Activated CD8-positive, alpha-beta memory T cell treated with anti-CD3 and anti-CD28 coated beads for 36 hours (primary cell): ENCODE data around the gene FCGBP. TPM values are rescaled to one million over a fixed set of nuclear protein-coding genes. Genes with fewer than 3 reads are reported as not detected.

Experiments used
- CTCF ChIA-PET: fragments of 350-600 bp; sonication (Branson Sonifier 250); formaldehyde crosslinking; loops from one replicate; lab custom pipeline; 2021; ENCODE audit warnings: antibody characterized with exemption; lab: Charles Lee
- POLR2A ChIA-PET: fragments of 350-600 bp; sonication (Branson Sonifier 250); formaldehyde crosslinking; loops from one replicate; lab custom pipeline; 2021; ENCODE audit warnings: antibody characterized with exemption; lab: Charles Lee
- total RNA-seq, 2 experiments: library from RNA; stranded (reverse); gene quantifications; one replicate each; pipeline ENCODE4 v1.2.3, GENCODE V29; 2021

Gene FCGBP
- total RNA-seq, 2 experiments from 2014 or later = 1.5 to 2.1 TPM

DNA sequence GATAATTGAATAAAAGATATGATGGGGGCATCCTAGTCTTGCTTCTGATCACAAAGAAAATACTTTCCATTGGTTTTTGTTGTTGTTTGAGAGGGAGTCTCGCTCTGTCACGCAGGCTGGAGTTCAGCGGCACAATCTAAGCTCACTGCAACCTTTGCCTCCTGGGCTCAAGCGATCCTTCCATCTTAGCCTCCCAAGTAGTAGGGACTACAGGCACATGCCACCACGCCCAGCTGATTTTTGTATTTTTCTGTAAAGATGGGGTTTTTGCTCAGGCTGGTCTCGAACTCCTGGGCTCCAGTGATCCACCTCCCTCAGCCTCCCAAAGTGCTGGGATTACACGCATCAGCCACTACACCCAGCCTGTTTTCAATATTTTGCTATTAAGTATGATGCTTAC is 19.5 kb upstream of the FCGBP start:
- ChIA-PET CTCF (interaction anchor here (1.0 kb wide), 1 partner anchor 16 kb away, joined by 3 read pairs; no protein-coding TSS in a partner anchor), POLR2A (interaction anchor here (0.8 kb wide), 1 partner anchor 16 kb away, joined by 4 read pairs; the partner anchor contains the start of gene PSMC4)

DNA sequence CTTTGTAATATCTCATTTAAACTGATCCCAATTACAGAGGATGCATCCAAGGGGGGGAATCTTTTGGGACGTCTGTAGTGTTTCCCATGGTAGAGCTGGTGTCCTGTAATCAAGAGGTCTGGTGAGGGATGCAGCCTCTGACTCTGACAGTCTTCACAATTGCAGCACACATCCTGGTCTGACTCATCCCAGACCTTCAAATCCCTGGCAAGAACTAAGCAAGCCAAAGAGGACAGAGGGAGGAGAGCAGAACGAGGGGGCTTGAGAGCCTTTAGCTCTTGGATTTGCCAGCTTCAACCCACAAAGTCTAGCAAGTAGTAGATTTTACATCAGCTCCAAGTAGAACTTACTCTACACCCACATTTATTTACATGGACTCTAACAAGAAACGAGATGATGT is 17.3 kb upstream of the FCGBP start:
- CTCF ChIA-PET = interaction anchor here (0.5 to 1.3 kb wide), 2 partner anchors 17 to 1338 kb away, joined by 3 to 5 read pairs; no protein-coding TSS in a partner anchor
- POLR2A ChIA-PET = no interaction called here

DNA sequence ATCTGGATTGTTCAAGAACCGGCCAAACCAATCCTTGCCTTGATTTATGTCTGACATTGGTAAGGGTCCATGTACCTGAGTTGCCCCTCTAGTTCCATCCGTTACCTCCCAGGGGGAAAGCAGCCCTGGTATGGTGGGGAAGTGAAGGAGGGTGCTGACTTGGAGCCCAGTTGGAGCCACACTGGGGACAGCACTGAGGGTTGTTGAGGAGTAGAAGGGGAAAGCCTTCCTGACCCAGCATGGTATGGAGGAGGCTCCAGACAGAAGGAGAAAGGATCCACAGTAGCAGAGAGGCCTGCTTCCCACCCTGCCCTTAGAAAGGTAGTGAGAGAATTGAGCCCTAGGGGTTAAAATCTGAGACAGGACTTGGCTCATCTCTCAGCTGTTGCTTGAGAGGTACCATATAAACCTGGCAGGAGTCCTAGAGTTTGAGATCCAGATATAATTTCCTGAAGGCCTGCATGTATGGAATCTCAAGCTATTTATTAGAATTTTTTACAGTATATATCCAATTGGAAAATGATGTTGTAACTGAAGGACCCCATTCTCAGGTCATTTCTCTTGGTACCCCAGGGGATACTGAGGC is 16.7 kb upstream of the FCGBP start:
- ChIA-PET CTCF (interaction anchor here (1.3 kb wide), 1 partner anchor 18 kb away, joined by 5 read pairs; no protein-coding TSS in a partner anchor), POLR2A (no interaction called here)

DNA sequence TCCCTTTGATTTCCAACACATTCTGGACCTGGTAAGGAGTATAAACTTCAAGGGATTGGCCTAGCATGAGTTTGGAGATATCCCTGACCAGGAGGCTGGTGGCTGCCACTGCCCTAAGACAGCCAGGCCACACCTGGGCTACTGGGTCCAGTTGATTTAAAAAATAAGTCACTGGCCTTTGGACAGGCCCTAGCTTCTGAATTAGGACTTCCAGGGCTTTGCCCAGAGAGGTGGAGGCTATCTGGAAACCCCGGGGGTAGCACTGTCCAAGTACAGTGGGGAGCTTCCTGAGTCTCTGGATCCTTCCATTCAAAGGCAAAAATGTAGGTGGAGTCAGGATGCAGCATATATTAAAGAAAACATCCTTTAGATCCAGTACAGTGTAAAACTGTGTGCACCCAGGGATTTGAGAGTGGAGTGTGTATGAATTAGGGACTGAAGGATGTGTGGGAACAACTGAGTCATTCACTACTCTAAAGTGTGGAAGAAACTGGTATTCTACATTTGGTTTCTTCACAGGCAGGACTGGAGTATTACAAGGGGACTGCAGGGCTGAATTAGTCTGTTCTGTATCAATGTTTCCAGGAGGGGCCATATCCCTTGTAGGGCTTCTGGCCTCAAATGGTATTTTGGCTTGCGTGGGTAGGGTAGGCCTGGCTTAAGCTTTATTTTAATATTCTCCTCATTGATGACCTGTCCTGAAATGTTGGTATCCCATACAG is 14.8 kb upstream of the FCGBP start:
- CTCF ChIA-PET = no interaction called here

DNA sequence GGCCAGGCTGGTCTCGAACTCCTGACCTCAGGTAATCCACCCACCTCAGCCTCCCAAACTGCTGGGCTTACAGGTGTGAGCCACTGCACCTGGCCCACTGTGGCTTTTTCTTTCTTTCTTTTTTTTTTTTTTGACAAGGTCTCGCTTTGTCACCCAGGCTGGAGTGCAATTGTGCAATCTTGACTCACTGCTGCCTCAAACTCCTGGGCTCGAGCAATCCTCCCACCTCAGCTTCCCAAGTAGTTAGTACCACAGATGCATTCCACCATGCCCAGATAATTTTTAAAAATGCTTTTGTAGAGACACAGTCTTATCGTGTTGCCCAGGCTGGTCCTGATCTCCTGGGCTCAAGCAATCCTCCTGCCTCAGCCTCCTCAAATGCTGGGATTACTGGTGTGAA is 12.1 kb upstream of the FCGBP start:
- ChIA-PET CTCF (interaction anchor here (0.7 to 1.3 kb wide), 2 partner anchors 24 to 176 kb away, joined by 3 to 4 read pairs; partner anchors contain the start of gene PSMC4), POLR2A (interaction anchor here (0.8 kb wide), 1 partner anchor 611 kb away, joined by 4 read pairs; the partner anchor contains the start of gene GMFG)

More for the DNA sequence above, 14.8 kb upstream of the FCGBP start:
- POLR2A ChIA-PET = no interaction called here

DNA sequence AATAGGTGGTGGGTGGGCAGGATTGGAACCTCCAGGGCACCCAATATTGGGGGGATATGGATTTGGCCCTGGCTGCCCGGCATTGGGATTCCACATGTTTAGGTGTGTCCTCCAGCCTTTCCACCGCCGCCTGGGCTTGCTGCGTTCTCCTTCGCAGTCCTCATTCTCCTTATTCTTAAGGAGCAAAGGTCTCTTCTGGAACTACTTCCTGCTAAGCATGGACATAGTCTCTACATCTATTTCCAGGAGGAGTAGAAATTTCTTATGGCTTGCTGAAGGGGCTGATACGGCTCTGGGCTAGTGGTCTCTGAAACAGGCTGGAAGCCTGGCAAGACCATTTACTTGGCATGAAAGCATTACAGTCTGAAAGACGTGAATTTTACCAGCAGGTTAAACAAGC is 9.2 kb upstream of the FCGBP start:
- POLR2A ChIA-PET = no interaction called here
- CTCF ChIA-PET = interaction anchor here (1.8 to 2.0 kb wide), 2 partner anchors 9 to 27 kb away, joined by 5 to 13 read pairs; partner anchors contain the start of genes FCGBP and PSMC4

DNA sequence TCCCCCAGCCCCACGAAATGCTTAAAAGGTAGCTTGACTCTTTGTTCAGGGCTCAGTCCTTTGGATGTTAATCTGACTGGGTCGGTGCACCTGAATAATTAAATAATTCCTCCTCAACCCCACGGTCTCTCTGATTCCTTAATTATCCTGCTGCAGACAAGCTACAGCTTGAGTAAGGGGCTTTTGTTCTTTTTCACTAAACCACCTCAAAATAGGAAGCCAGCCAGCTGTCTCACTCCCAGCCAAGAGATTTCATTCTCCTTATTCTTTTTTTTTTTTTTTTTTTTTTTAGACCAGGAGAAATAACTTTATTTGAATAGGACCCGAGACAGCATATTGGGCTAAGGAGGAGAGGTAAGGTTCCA is 7.9 kb upstream of the FCGBP start:
- CTCF ChIA-PET = interaction anchor here (0.7 to 2.0 kb wide), 2 partner anchors 28 to 1853 kb away, joined by 5 to 13 read pairs; partner anchors contain the start of gene PSMC4
- POLR2A ChIA-PET = interaction anchor here (1.6 kb wide), 1 partner anchor 28 kb away, joined by 11 read pairs; the partner anchor contains the start of gene PSMC4

DNA sequence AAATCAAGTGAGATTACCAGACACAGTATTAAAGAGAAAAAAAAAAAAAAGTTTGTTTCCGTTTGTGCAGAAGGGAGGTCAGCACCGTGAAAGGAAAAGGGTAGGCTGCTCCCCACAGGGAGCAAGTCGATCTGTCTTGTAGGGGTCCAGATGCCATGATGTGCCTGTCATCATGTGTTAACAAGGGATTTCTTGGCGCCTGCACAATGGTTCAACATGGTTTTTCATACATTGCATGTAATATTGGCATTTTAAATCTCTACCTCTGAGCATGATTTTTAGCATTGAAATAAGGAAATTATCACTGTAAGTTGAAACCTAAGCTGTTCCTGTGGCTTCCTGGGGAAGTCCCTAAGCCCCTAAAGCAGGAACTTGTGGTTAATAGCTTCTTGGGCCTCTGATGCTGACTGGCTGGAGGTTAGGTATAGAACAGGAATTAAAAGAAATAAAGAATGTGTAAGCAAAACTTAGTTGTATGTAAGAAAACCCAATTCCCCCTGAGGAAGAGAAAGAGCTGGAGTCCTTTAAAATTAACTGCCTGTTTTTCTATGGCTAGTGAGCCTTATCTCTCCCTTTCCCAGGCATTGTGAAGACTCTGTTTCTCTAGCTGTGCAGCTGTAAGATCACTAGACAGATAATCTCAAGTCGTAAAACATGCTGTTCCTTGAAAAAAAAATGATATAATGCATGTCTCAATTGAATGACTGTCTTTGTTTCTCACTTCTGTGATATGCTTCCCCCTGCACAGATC is 7.4 kb upstream of the FCGBP start:
- ChIA-PET CTCF (interaction anchor here (0.7 to 2.0 kb wide), 2 partner anchors 29 to 1854 kb away, joined by 5 to 13 read pairs; partner anchors contain the start of gene PSMC4), POLR2A (interaction anchor here (1.6 kb wide), 1 partner anchor 29 kb away, joined by 11 read pairs; the partner anchor contains the start of gene PSMC4)

DNA sequence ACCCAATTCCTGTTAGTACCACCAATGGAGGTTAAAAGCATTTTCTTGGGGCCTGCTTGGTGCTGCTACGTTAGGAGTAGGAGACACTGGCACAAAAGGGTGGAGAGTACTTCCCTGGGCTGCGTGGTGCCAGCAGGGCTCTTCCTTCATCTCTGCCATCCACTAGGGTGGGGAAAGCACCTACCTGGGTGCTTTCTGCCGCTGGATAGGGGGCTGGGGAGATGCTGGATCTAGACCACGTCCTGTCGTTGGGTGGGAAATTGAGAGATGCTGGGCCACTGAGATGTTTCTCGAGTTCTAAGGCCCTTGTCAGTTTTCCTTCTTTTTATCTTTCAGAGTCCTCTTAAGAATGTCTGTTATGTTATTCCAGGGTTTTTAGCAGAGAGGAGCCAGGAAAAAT is 6.7 kb upstream of the FCGBP start:
- CTCF ChIA-PET = no interaction called here
- POLR2A ChIA-PET = interaction anchor here (1.6 kb wide), 1 partner anchor 29 kb away, joined by 11 read pairs; the partner anchor contains the start of gene PSMC4

DNA sequence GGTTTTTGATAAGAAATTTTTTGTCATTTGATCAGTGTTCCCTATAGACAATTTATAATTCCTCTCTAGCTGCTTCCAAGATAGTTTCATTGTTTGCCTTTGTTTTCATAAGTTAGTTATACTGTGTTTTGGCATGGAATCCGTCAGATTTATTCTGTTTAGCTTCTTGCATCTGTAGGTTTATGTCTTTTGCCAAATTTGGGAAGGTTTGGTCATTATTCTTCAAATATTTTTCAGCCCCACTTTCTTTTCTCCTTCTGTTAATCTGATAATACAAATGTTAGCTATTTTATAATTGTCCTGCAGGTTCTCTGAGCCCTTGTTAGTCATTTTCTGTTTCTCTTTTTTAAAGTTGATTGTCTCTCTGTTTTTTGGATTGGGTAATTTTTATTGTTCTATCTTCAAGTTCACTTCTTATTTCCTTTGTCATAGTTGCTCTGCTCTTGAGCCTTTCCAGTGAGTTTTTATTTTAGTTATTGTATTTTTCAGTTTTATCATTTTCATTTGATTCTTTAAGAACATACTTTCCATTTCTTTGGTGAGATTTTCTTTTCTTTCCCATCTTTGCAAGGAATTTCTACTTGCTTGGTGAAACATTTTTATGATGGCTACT is 5.9 kb upstream of the FCGBP start:
- ChIA-PET CTCF (interaction anchor here (0.7 kb wide), 1 partner anchor 15 kb away, joined by 3 read pairs; no protein-coding TSS in a partner anchor), POLR2A (no interaction called here)

DNA sequence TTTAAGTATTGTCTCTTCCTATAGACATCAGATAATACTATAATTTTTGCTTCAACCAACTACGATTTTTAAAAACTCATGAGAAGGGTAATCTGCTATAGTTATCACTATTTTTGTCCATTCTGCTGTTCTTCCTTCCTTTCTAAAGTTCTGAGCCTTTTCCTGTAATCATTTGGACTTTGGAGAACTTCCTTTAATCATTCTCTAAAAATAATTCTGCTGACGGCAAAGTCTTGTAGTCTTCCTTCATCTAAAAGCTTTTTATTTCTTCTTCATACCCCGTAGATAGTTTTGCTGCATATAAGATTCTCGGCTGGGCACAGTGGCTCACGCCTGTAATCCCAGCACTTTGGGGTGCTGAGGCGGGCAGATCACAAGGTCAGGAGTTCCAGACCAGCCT is 5.1 kb upstream of the FCGBP start:
- ChIA-PET CTCF (interaction anchor here (0.7 kb wide), 1 partner anchor 379 kb away, joined by 3 read pairs; no protein-coding TSS in a partner anchor), POLR2A (no interaction called here)

DNA sequence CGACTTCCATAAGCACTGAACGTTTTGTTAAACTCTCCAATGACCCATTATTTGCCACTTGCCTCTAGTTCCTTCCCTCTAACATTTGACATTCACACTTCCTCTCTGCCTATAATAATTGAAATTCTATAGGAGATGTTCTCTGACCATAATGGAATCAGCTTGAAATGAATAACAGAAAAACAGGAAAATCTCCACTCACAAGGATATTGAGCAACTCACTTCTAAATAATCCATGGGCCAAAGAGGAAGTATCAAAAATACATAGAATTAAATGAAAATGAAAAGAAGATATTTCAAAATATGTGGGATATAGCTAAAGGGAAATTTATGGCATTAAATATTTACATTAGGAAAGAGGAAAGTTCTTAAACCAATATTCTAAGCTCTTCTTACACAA is 3.4 kb upstream of the FCGBP start:
- CTCF ChIA-PET = interaction anchor here (0.6 to 1.9 kb wide), 2 partner anchors 33 to 253 kb away, joined by 3 to 4 read pairs; partner anchors contain the start of gene PSMC4

DNA sequence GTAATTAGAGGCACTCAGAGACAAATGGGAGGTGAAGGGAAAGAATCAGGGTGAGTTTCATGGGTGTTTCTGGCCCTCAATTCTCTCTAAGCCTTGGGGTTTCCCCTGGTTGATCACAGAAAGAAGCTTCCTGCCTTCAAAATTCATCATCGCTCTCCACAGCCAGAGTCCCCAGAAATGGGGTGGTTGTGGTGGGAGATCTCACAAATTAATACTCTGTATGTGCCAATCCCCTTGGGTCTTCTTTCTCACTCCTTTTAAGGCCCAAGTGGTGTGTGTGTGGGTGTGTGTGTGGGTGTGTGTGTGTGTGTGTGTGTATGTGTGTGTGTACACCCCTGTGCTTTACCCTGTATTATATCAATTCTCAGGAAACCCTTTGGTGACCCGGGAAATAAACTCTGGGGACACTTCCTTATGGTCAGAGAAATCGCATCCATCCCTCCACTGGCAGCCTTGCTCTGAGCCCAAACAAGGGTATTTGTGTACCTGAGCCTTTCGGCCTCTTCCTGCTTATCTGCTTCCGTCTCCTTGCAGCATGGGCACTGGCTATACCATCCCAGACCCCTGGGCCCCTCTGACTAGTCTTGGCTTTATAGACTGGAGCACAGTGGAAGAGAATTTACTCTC is 2.8 kb upstream of the FCGBP start:
- CTCF ChIA-PET = interaction anchor here (0.6 to 1.9 kb wide), 3 partner anchors 33 to 253 kb away, joined by 3 to 7 read pairs (median 4); partner anchors contain the start of gene PSMC4
- POLR2A ChIA-PET = no interaction called here

More for the DNA sequence above, 3.4 kb upstream of the FCGBP start:
- POLR2A ChIA-PET = no interaction called here

DNA sequence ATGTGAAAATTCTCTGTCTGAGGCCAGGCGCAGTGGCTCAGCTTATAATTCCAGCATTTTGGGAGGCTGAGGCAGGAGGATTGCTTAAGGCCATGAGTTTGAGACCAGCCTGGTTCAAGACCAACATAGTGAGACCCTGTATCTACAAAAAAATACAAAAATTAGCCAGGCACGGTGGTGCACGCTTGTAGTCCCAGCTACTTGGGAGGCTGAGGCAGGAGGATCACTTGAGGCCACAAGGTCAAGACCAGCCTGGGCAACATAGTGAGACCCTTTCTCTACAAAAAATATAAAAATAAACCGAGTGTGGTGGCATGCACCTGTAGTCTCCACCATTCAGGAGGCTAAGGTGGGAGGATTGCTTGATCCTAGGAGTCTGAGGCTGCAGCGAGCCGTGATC is 2.2 kb upstream of the FCGBP start:
- POLR2A ChIA-PET = interaction anchor here (0.7 kb wide), 1 partner anchor 32 kb away, joined by 4 read pairs; no protein-coding TSS in a partner anchor
- CTCF ChIA-PET = interaction anchor here (1.8 kb wide), 1 partner anchor 34 kb away, joined by 7 read pairs; the partner anchor contains the start of gene PSMC4

DNA sequence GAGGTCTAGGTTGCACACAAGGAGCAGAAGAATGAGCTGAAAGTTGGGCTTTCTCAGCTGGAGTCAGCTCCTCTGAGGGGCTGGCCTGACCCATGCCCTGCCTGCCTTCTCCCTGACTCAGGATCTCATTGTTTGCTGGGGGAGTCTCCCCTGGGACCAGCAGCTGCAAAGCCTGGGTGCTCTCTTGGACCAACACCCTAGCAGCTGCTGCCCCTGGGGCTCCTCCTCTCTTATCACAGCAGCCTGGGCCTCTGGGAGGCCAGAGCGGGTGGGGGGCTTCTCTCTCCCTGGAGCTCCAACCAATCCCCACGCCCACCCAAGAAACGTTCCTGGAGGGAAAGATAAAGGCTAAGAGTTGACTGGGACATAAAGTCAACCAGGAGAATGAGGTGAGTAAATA is 1.6 kb upstream of the FCGBP start:
- ChIA-PET POLR2A (interaction anchor here (0.7 kb wide), 1 partner anchor 33 kb away, joined by 4 read pairs; no protein-coding TSS in a partner anchor), CTCF (interaction anchor here (1.8 kb wide), 1 partner anchor 35 kb away, joined by 7 read pairs; the partner anchor contains the start of gene PSMC4)

DNA sequence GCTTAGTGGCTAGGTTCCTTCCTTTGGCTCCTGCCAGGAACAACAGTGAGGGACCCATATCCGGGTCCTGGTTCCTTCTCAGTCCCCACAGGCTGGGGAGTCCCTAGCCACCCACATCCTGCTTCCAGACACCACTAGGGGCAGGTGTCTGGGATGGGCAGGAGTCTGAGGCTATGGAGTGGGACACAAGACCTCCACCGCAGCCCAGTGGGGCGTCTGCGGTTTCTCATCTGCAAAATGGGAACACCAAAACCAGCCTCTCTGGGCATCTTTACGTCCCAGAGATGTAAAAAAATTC is 879 bp upstream of the FCGBP start:
- POLR2A ChIA-PET = no interaction called here
- CTCF ChIA-PET = interaction anchor here (1.7 to 1.8 kb wide), 2 partner anchors 9 to 35 kb away, joined by 5 to 7 read pairs; partner anchors contain the start of gene PSMC4

DNA sequence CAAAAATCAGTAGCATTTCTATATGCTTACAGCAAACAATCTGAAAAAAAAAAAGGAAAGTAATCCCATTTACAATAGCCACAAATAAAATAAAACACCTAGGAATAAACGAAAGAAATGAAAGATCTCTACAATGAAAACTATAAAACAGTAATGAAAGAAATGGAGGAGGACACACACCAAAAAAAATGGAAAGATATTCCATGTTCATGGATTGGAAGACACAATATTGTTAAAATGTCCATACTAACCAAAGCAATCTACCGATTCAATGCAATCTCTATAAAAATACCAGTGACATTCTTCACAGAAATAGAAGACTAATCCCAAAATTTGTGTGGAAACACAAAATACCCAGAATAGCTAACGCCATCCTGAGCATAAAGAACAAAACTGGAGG is 4.7 kb downstream of the FCGBP start:
- CTCF ChIA-PET = no interaction called here
- POLR2A ChIA-PET = no interaction called here

DNA sequence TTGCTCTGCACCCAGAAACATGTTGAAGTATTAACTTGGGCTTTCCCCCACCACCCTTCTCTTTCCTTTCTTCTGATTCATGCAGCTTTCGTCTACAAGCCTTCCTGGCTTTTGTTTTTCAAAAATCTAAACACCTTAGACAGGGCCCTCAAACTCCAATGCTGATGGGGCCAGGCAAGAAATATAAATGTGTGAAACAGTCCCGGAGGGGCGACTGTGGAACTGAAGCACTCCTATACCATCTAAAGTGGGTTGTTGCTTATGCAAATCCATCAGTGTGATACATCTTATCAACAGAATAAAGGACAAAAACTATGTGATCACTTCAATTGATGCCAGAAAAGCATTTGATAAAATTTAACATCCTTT is 6.1 kb downstream of the FCGBP start:
- POLR2A ChIA-PET = interaction anchor here (1.0 kb wide), 1 partner anchor 42 kb away, joined by 3 read pairs; the partner anchor contains the start of gene PSMC4
- CTCF ChIA-PET = no interaction called here
